Left lung (tissue), 10 donors: ENCODE measurements around the gene ABCF1. TPM values are rescaled to one million over a fixed set of nuclear protein-coding genes. Genes with fewer than 3 reads are reported as not detected.

ENCODE experiments used
- ATAC-seq: fragments of 200-7000 bp; cut with Tn5 transposase; one replicate; pipeline ENCODE4 v1.9.1; 2020; ENCODE audit warnings: moderate library complexity
- DNase-seq, 4 donors: peaks; one replicate each; pipeline ENCODE4 v3.0.0-alpha.2; 2013 to 2020
- H3K27ac ChIP-seq, 2 donors: fragments of 200-600 bp; sonication (generic) in 1 of 2; one replicate each; pipeline versions ENCODE4 v1.5.0 to v1.8.0; 2020 to 2021
- H3K27me3 ChIP-seq, 2 donors: fragments of 200-600 bp; sonication (generic) in 1 of 2; one replicate each; pipeline versions ENCODE4 v1.5.0 to v1.8.0; 2020 to 2021
- H3K36me3 ChIP-seq, 2 donors: fragments of 200-600 bp; sonication (generic) in 1 of 2; one replicate each; pipeline versions ENCODE4 v1.5.0 to v1.8.0; 2020 to 2021
- H3K4me1 ChIP-seq, 2 donors: fragments of 200-600 bp; one replicate each; pipeline ENCODE4 v1.8.0; 2021
- H3K4me3 ChIP-seq, 2 donors: fragments of 200-600 bp; sonication (generic) in 1 of 2; one replicate each; pipeline versions ENCODE4 v1.5.0 to v1.8.0; 2020 to 2021; ENCODE audit warnings: mild to moderate bottlenecking in 1 of 2
- H3K9me3 ChIP-seq, 2 donors: fragments of 200-600 bp; sonication (generic) in 1 of 2; one replicate each; pipeline versions ENCODE4 v1.5.0 to v1.8.0; 2020 to 2021
- intact Hi-C, 2 donors: fragments of 100-400 bp; cut with DNase I; formaldehyde crosslinking; loops; one replicate each; pipeline versions ENCODE4 v1.11.2 to v1.14.2; 2022
- polyA plus RNA-seq, 6 donors: library from polyadenylated mRNA; unstranded; fragments of 120-200 nt; gene quantifications; one replicate each; pipeline ENCODE4 v1.2.1, GENCODE V29; 2013; ENCODE audit not compliant: insufficient read length in 6 of 6
- total RNA-seq, 2 donors: library from RNA; stranded (reverse); fragmentation: NEBNext Ultra II Directional; extraction: Animal tissue kit (Norgen Biotek cat#: 25700); gene quantifications; one replicate each; pipeline ENCODE4 v1.2.1, GENCODE V29; 2021
- TF ChIP-seq, protein P1 (sequence below), 2 donors: fragments of 200-600 bp; sonication (generic) in 1 of 2; IDR thresholded peaks; one replicate each; pipeline versions ENCODE4 v1.5.0 to v1.8.0; 2021; ENCODE audit warnings: antibody characterized with exemption in 2 of 2
- donor health status: DM: no; HTN: yes; CAD: no.
- donor health status: DM: no; HTN: no; CAD: no.

The ABCF1 gene
- total and polyA plus RNA-seq, 8 donors, result 37.9 to 75.1 (median 60.6) TPM

DNA sequence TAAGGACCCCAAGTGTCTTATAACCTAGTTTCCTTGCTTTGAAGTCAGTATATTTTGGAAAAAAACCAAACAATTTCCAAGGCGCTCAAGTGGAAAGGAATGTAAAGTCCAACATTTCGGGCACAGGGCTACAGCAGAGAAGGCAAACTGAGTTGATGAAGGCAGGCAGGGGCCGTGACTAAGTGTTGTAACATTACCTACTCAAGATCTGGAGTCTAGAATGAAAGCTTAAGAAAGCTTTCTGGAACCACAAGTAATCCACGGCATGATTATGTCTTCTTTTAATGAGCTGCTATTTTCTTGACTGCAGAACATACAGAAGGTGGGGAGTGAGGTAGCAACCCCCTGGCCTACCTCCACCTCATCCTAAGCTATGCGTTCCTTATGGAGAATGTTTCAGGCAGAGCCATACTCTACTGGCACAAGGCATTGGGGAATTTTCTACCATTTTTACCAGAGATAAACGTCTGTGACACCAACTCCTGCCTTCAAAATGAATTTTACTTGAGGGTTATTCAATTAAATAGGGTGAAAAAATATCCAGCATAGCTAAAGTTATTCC, 41.5 kb downstream of the ABCF1 start:
- no peak for ATAC-seq
- intact Hi-C loops, result no loop called here

DNA sequence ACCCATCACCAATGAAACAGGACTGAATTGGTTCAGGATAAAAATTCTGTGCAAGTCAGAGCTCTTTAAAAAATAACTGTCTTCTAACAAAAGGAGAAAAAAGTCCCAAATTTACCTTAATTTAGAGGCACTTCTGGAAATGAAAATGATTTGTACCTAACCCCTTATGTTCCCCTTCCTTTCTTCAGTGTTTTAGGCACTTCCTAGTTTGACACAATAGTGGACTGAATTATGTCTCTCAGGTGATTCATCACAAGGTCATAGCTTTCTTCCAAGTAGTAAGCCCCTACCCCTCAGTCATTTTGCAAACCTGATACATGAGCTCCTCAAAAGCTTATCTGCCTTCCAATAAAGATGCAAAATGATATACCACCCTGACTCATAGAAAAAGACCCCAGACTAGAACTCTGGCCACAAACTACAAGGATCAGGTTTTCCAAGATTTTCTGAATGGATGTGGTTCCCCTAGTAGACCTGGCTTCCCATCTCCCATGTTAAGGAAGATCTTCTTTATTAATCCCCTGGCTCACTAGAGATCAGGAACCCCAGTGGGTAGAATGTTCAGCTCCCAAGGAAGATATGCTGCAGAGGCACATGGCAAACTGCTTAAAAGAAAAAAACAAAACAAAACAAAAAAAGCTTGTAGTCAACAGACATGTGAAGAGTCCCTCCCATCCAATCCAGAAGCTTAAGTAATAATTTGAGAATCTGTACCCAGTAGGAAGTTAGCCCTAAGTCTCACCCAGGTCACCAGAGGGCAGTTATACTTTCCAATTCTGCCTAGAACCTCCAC, 42.2 kb downstream of the ABCF1 start:
- no peaks in the 10 kb centered on the region for H3K9me3 ChIP-seq
- intact Hi-C loops, result no loop called here
- H3K36me3 ChIP-seq, result peaks cover 0 to 35% of the 10 kb centered on the region in 2 donors
- ATAC-seq (no peak), DNase-seq (no peak)
- H3K4me3 ChIP-seq, result peak overlapping the region in 1 of 2 donors; percentile 81
- no peaks in the 10 kb centered on the region for H3K27me3 ChIP-seq
- TF ChIP-seq, protein P1, sequence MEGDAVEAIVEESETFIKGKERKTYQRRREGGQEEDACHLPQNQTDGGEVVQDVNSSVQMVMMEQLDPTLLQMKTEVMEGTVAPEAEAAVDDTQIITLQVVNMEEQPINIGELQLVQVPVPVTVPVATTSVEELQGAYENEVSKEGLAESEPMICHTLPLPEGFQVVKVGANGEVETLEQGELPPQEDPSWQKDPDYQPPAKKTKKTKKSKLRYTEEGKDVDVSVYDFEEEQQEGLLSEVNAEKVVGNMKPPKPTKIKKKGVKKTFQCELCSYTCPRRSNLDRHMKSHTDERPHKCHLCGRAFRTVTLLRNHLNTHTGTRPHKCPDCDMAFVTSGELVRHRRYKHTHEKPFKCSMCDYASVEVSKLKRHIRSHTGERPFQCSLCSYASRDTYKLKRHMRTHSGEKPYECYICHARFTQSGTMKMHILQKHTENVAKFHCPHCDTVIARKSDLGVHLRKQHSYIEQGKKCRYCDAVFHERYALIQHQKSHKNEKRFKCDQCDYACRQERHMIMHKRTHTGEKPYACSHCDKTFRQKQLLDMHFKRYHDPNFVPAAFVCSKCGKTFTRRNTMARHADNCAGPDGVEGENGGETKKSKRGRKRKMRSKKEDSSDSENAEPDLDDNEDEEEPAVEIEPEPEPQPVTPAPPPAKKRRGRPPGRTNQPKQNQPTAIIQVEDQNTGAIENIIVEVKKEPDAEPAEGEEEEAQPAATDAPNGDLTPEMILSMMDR (IDR thresholded peaks at IDR 0.05), result no peak
- H3K27ac ChIP-seq, result peak overlapping the region; percentile 96 to 99
- H3K4me1 ChIP-seq, result peaks cover 27 to 39% of the 10 kb centered on the region in 2 donors

More for the DNA sequence above, 41.5 kb downstream of the ABCF1 start:
- Histone ChIP-seq H3K36me3 (peaks cover 0 to 42% of the 10 kb centered on the region in 2 donors), H3K27ac (peak overlapping the region; percentile 23 to 96), H3K4me3 (no peak overlapping the region), H3K27me3 (no peaks in the 10 kb centered on the region), H3K4me1 (peaks cover 24 to 37% of the 10 kb centered on the region in 2 donors), H3K9me3 (no peaks in the 10 kb centered on the region)
- TF ChIP-seq, protein P1 (IDR thresholded peaks at IDR 0.05), result no peak
- DNase-seq, result peak in 1 of 4 donors; percentile 43

DNA sequence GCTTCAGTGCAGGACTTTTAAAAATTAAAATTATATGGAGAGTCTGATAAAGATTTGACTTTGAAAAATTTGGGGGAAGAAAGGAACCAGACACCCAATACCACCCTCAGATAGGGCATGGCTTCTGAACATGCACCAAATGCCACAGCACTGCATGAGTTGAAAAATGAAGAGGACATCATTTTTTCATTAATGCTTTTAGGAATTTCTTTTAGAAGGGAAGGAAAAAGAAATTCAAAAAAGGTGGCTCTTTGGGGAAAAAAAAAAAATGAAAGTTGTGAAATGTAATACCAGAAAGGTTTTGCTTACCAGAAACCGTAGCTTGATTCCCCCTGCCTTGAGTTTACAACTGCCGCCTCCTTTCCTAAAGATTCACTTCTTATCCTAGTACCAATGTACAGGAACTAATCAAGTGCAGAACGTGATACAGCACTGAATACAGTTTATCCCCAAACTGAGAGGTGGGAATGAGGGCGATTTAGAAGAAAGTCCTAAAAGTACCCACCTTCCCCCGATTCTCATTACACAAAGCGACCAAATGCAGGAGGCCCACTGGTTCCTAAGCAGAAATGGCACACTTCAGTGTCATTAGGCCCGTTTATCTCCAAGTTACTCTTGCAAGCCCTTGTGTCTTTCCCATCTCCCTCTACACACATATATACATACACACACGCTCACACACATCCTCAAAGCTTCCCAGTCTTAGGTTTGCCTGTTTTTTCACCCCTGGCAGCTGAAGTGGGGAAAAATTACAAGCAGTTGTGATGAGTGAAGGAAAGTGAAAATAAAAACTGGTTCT, 43.0 kb downstream of the ABCF1 start:
- intact Hi-C loops, result no loop called here
- H3K4me1 ChIP-seq, result peaks cover 33 to 47% of the 10 kb centered on the region in 2 donors
- H3K36me3 ChIP-seq, result peaks cover 0 to 27% of the 10 kb centered on the region in 2 donors
- H3K27ac ChIP-seq, result peak overlapping the region; percentile 96 to 99
- DNase-seq (no peak), ATAC-seq (no peak)
- no peaks in the 10 kb centered on the region for H3K27me3 ChIP-seq
- H3K9me3 ChIP-seq, result no peaks in the 10 kb centered on the region
- TF ChIP-seq, protein P1 (IDR thresholded peaks at IDR 0.05), result no peak
- H3K4me3 ChIP-seq, result peak overlapping the region in 1 of 2 donors; percentile 81

DNA sequence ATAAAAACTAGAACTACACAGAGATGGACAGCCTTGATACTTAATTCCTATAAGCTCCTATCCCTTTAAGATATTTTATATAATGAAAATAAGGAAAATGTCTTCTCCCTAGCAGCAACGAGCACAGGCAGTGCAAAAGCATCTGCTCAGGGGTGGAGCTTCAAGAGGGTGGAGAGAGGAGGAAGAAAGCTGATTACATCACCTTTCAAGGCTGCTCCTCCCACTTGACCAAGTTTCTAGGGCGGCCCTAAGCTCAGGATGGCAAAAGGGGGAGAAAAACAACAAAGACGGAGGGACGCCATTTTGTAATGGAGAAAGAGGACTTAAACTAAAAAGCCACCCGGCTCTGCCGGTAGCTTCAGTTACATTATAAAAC, 43.6 kb downstream of the ABCF1 start:
- Histone ChIP-seq H3K4me1 (peaks cover 33 to 49% of the 10 kb centered on the region in 2 donors), H3K36me3 (peaks cover 0 to 27% of the 10 kb centered on the region in 2 donors), H3K9me3 (no peaks in the 10 kb centered on the region), H3K27ac (peak overlapping the region; percentile 96 to 99), H3K27me3 (no peaks in the 10 kb centered on the region), H3K4me3 (peak overlapping the region; percentile 80 to 81)
- ATAC-seq (peak; percentile 68), DNase-seq (peak in 3 of 4 donors; percentile 89 to 98 (median 95))
- intact Hi-C loops, result no loop called here
- TF ChIP-seq, protein P1 (IDR thresholded peaks at IDR 0.05), result no peak
